K562 (cell line): ENCODE data around the gene SMIM29. TPM values are rescaled to one million over a fixed set of nuclear protein-coding genes. Genes with fewer than 3 reads are reported as not detected.

Experiments
- ATAC-seq: fragments of 200-7000 bp; cut with Tn5 transposase; 3 replicates; pipeline ENCODE4 v1.9.1; 2020; ENCODE audit warnings: moderate library complexity
- BruUV-seq: library from RNA; stranded (reverse); fragments of 400-500 nt; replicated peaks from 2 replicates; lab custom pipeline; 2021; lab: Mats Ljungman, UMichigan
- CTCF ChIA-PET: fragments of 300-600 bp; formaldehyde crosslinking; extraction: SDS; loops from one replicate; lab custom pipeline; 2021; ENCODE audit warnings: low intra/inter-chr PET ratio; lab: Yijun Ruan, JAX
- POLR2A ChIA-PET: fragments of 300-600, 350-650 bp; sonication (Branson Sonifier 250); formaldehyde crosslinking; extraction: SDS; loops from one replicate; lab custom pipeline; 2021; ENCODE audit warnings: antibody characterized with exemption, inconsistent platforms; lab: Yijun Ruan, JAX
- DNase-seq, 4 experiments: peaks; one replicate each; pipeline versions ENCODE4 v3.0.0 to v3.0.0-alpha.2; 2011 to 2018; ENCODE audit warnings: low spot score in 3 of 4, mixed read lengths in 3 of 4; ENCODE audit errors: extremely low read depth in 1 of 4
- FAIRE-seq: peaks from 2 replicates; lab custom pipeline; 2011; peaks lifted over from hg19 to GRCh38; lab: Jason Lieb, UNC
- H2AFZ ChIP-seq: 2 replicates; pipeline ENCODE4 v1.6.0; 2011; ENCODE audit warnings: low read depth, low read length, control low read depth, inconsistent platforms
- H3K27ac ChIP-seq: fragments of 200-600 bp; 3 replicates; pipeline ENCODE4 v1.8.0; 2011; ENCODE audit warnings: low read depth, mild to moderate bottlenecking, control low read depth, inconsistent platforms, low read length, moderate library complexity, mixed read lengths; ENCODE audit errors: extremely low read depth
- H3K27me3 ChIP-seq, 2 experiments: fragments of 300-600 bp in 1 of 2; 2 replicates in 1 of 2; 3 replicates in 1 of 2; pipeline versions ENCODE4 v1.6.0 to v1.8.0; 2011; ENCODE audit warnings: inconsistent platforms in 2 of 2, low read length in 2 of 2, mild to moderate bottlenecking in 1 of 2, mixed read lengths in 1 of 2, moderate library complexity in 1 of 2; ENCODE audit not compliant: control insufficient read depth in 2 of 2, insufficient read depth in 2 of 2
- H3K36me3 ChIP-seq: fragments of 300-600 bp; 3 replicates; pipeline ENCODE4 v1.8.0; 2011; ENCODE audit warnings: mild to moderate bottlenecking, low read length, inconsistent platforms; ENCODE audit not compliant: control insufficient read depth, insufficient read depth
- H3K4me1 ChIP-seq, 2 experiments: fragments of 200-600 bp in 1 of 2; replicated peaks in 1 of 2; 2 replicates in 1 of 2; 3 replicates in 1 of 2; pipeline versions ENCODE4 v1.5.1 to v1.8.0; 2011; ENCODE audit warnings: inconsistent platforms in 2 of 2, low read length in 2 of 2, mild to moderate bottlenecking in 1 of 2, mixed read lengths in 1 of 2, moderate library complexity in 1 of 2; ENCODE audit not compliant: control insufficient read depth in 2 of 2, insufficient read depth in 2 of 2
- H3K4me2 ChIP-seq: 2 replicates; pipeline ENCODE4 v1.6.1; 2011; ENCODE audit warnings: low read length, control low read depth, inconsistent platforms, mixed read lengths; ENCODE audit not compliant: insufficient read depth
- H3K4me3 ChIP-seq: fragments of 200-600 bp; sonication (generic), shearing (Covaris generic); 2 replicates; pipeline ENCODE4 v1.5.1; 2016; ENCODE audit warnings: control low read depth, inconsistent platforms
- H3K79me2 ChIP-seq: fragments of 200-600 bp; 3 replicates; pipeline ENCODE4 v1.8.0; 2011; ENCODE audit warnings: low read length, inconsistent platforms; ENCODE audit not compliant: control insufficient read depth, insufficient read depth
- H3K9ac ChIP-seq, 2 experiments: 2 replicates each; pipeline versions ENCODE4 v1.6.0 to v1.6.1; 2011; ENCODE audit warnings: low read depth in 2 of 2, low read length in 2 of 2, control low read depth in 1 of 2, inconsistent platforms in 1 of 2, mild to moderate bottlenecking in 1 of 2, mixed read lengths in 1 of 2; ENCODE audit not compliant: insufficient read depth in 1 of 2
- H3K9me1 ChIP-seq: one replicate; pipeline ENCODE4 v1.6.0; 2011; ENCODE audit warnings: inconsistent platforms, mild to moderate bottlenecking, low read length, moderate library complexity; ENCODE audit not compliant: control insufficient read depth, insufficient read depth
- H3K9me3 ChIP-seq: replicated peaks from 2 replicates; pipeline ENCODE4 v1.5.1; 2011; ENCODE audit warnings: low read depth, low read length, inconsistent platforms; ENCODE audit not compliant: control insufficient read depth, insufficient read depth
- H4K20me1 ChIP-seq: replicated peaks from 2 replicates; pipeline ENCODE4 v1.6.1; 2011; ENCODE audit warnings: low read length, inconsistent platforms, mixed read lengths; ENCODE audit not compliant: control insufficient read depth, insufficient read depth
- AFF4 ChIP-seq: sonication (generic); formaldehyde crosslinking; IDR thresholded peaks from 2 replicates; pipeline ENCODE4 v1.8.0; 2023; ENCODE audit warnings: mild to moderate bottlenecking, missing genetic modification reagents
- E2F8 ChIP-seq: fragments of 450-650 bp; IDR thresholded peaks from 2 replicates; pipeline ENCODE4 v1.7.1; 2018; ENCODE audit warnings: mild to moderate bottlenecking, low read depth; ENCODE audit not compliant: partially characterized antibody
- GATAD2B ChIP-seq: fragments of 450-650 bp; IDR thresholded peaks from 2 replicates; pipeline ENCODE4 v1.6.1; 2017; ENCODE audit warnings: mild to moderate bottlenecking, borderline replicate concordance
- MEF2A ChIP-seq: IDR thresholded peaks from 2 replicates; pipeline ENCODE4 v1.6.1; 2011; ENCODE audit warnings: low read depth, mild to moderate bottlenecking, low read length, moderate library complexity; ENCODE audit not compliant: control insufficient read depth
- NFIX ChIP-seq: fragments of 250-450 bp; sonication (Bioruptor Pico); IDR thresholded peaks from 2 replicates; pipeline ENCODE4 v1.4.0; 2020; ENCODE audit warnings: low read depth, mild to moderate bottlenecking, moderate library complexity
- SIX5 ChIP-seq, 2 experiments: IDR thresholded peaks; 2 replicates each; pipeline ENCODE4 v1.6.1; 2011; ENCODE audit warnings: low read length in 2 of 2, borderline replicate concordance in 1 of 2, low read depth in 1 of 2, mild to moderate bottlenecking in 1 of 2, moderate library complexity in 1 of 2; ENCODE audit not compliant: insufficient read depth in 1 of 2
- SMARCC2 ChIP-seq: fragments of 450-650 bp; IDR thresholded peaks from 2 replicates; pipeline ENCODE4 v1.6.1; 2017; ENCODE audit warnings: antibody characterized with exemption, moderate library complexity, mild to moderate bottlenecking, low read depth
- SREBF2 ChIP-seq: sonication (generic); formaldehyde crosslinking; IDR thresholded peaks from 2 replicates; pipeline ENCODE4 v1.4.0; 2020; ENCODE audit warnings: mild to moderate bottlenecking, missing genetic modification reagents
- SRF ChIP-seq, 2 experiments: fragments of 250-450, 450-650 bp in 1 of 2; sonication (Bioruptor Pico) in 1 of 2; sonication (generic) in 1 of 2; formaldehyde crosslinking; IDR thresholded peaks; 2 replicates each; pipeline versions ENCODE4 v1.5.0 to v1.5.1; 2020 to 2022; ENCODE audit warnings: mild to moderate bottlenecking in 1 of 2, missing genetic modification reagents in 1 of 2
- ZNF830 ChIP-seq: fragments of 250-450 bp; sonication (Bioruptor Pico); IDR thresholded peaks from 2 replicates; pipeline ENCODE4 v1.5.0; 2021; ENCODE audit warnings: mild to moderate bottlenecking
- WGBS: fragments of 100-300 bp; shearing (Covaris generic); methylation state at CpG from one replicate; pipeline ENCODE4 v1.1.6; 2016; ENCODE audit warnings: low coverage, mixed read lengths; ENCODE audit not compliant: insufficient coverage; ENCODE audit errors: missing lambda C conversion rate; 5-methylcytosine and 5-hydroxymethylcytosine counted together
- in situ Hi-C: fragments of 300-500 bp; cut with MboI; formaldehyde crosslinking; loops from 4 replicates; pipeline ENCODE4 v1.15.0; 2018; ENCODE audit warnings: inconsistent platforms, mixed read lengths
- intact Hi-C: fragments of 100-400 bp; cut with micrococcal nuclease; formaldehyde crosslinking; loops from 2 replicates; pipeline ENCODE4 v1.14.2; 2022
- polyA plus RNA-seq, 8 experiments: library from polyadenylated mRNA; depleted of rRNA in 4 of 8; stranded (reverse) in 5 of 8; unstranded in 3 of 8; fragments of >200 nt; fragmentation: Nextera tagmentation in 2 of 8; fragmentation: Illumina TruSeq in 1 of 8; extraction: Ambion mirVana in 2 of 8; extraction: Trizol in 1 of 8; gene quantifications; 2 replicates each; pipeline versions ENCODE4 v1.2.1 to v1.2.3, GENCODE V29; 2011 to 2014; ENCODE audit warnings: inconsistent platforms in 1 of 8, missing spikeins in 1 of 8
- total RNA-seq, 7 experiments: library from RNA; depleted of rRNA in 6 of 7; stranded (reverse); fragments of >200 nt in 6 of 7; fragmentation: Illumina TruSeq in 2 of 7; extraction: Trizol in 2 of 7; gene quantifications; 2 replicates each; pipeline versions ENCODE4 v1.2.1 to v1.2.3, GENCODE V29; 2011 to 2021; ENCODE audit warnings: low replicate concordance in 1 of 7
- TF ChIP-seq, protein P1 (sequence below): sonication (generic); formaldehyde crosslinking; IDR thresholded peaks from 2 replicates; pipeline ENCODE4 v1.8.0; 2023; ENCODE audit warnings: mild to moderate bottlenecking, missing genetic modification reagents

Gene SMIM29
- total and polyA plus RNA-seq, 9 of the 15 experiments (the other 6 are each of a cell fraction or from before 2014, with no cell fraction given): 6.5 to 36.7 (median 20.9) TPM

DNA sequence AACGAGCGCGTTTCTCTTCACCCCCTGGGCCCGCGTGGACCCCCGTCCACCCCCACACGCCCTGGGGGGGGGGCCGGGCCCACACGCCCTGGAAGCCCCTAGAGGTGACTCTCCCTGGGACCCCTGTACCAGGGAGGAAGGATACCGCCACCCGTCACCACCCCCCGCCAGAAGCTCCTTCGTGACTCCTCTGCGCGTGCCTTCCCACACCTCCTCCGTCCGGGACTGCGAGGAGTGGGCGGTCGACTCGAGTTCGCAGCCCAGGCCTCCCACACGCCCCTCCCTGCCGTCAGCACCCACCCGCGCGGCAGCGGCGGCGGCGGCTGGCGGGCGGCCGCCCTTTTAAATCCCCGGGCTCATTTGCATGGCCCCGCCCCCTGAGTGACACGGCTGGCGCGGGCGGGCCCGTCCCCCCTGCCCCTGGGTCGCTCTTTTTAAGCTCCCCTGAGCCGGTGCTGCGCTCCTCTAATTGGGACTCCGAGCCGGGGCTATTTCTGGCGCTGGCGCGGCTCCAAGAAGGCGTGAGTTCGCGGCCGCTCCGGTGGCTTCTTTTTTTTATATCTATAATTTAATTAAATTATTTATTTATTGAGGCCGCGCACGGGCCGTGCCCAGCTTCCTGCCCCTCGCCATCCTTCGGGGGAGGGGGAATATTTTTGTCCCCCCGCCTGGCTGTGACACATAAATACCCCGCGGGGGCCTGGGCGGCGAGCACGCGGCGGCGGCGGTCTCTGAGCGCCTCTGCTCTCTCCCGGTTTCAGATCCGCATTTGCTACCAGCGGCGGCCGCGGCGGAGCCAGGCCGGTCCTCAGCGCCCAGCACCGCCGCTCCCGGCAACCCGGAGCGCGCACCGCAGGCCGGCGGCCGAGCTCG is 12.1 kb downstream of the SMIM29 start, which contains the start of gene HMGA1:
Gene HMGA1, plus strand, starts transcription at position 431 of the 873 bp plus-strand sequence. CDS start 3,908 bp downstream, outside the sequence.
- peaks cover 57% of the 10 kb centered on the region for H3K79me2 ChIP-seq
- ATAC-seq (peak; percentile 82), DNase-seq (peak; percentile 88 to 98 (median 94)), FAIRE-seq (peak; percentile 11)
- H3K9me3 ChIP-seq: no peaks in the 10 kb centered on the region
- peak within 1 kb of the TSS; percentile 85 for H3K4me3 ChIP-seq
- in situ Hi-C loops: no loop called here
- BruUV-seq: no TSS peak
- H3K36me3 ChIP-seq: peaks cover 38% of the 10 kb centered on the region
- H2AFZ ChIP-seq: peak within 1 kb of the TSS; percentile 40
- CTCF ChIA-PET: interaction anchor here (0.6 to 1.9 kb wide), 3 partner anchors 40 to 903 kb away, joined by 3 to 6 read pairs (median 4); no protein-coding TSS in a partner anchor
- intact Hi-C loops: no loop called here
- under 1% methylated on average over 69 of the region's 91 CpGs for WGBS
- no peaks in the 10 kb centered on the region for H3K27me3 ChIP-seq
- H3K27ac ChIP-seq: peak within 1 kb of the TSS; percentile 98
- peak within 1 kb of the TSS; percentile 97 to 99 for H3K9ac ChIP-seq
- H3K9me1 ChIP-seq: no peaks in the 10 kb centered on the region
- POLR2A ChIA-PET: interaction anchor here (0.5 to 1.8 kb wide), 34 partner anchors 10 to 1141 kb away, joined by 3 to 14 read pairs (median 4); partner anchors contain the start of gene SMIM29
- H4K20me1 ChIP-seq: peaks cover 29% of the 10 kb centered on the region
- H3K4me1 ChIP-seq: peaks cover 44 to 48% of the 10 kb centered on the region in 2 experiments
- peak within 1 kb of the TSS; percentile 88 for H3K4me2 ChIP-seq
- peak; percentile 98 for TF ChIP-seq MEF2A
- TF ChIP-seq SREBF2: no peak
- no peak; the same call in 1 of the 2 replicates for TF ChIP-seq GATAD2B
- TF ChIP-seq E2F8: peak; percentile 14
- TF ChIP-seq SRF (CRISPR knock-in tag; IDR thresholded peaks at IDR 0.05): 0 out of 4 replicates have a peak, but pooled peaks have one; percentile 44 to 60
- 0 out of 2 replicates have a peak, but pooled peaks have one; percentile 5 for TF ChIP-seq SMARCC2
- TF ChIP-seq, protein P1, sequence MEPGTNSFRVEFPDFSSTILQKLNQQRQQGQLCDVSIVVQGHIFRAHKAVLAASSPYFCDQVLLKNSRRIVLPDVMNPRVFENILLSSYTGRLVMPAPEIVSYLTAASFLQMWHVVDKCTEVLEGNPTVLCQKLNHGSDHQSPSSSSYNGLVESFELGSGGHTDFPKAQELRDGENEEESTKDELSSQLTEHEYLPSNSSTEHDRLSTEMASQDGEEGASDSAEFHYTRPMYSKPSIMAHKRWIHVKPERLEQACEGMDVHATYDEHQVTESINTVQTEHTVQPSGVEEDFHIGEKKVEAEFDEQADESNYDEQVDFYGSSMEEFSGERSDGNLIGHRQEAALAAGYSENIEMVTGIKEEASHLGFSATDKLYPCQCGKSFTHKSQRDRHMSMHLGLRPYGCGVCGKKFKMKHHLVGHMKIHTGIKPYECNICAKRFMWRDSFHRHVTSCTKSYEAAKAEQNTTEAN (CRISPR knock-in tag): 0 out of 2 replicates have a peak, but pooled peaks have one; percentile 57
- TF ChIP-seq SIX5 (IDR thresholded peaks at IDR 0.05; ENCODE audit: borderline replicate concordance in 1 of 2, insufficient read depth in 1 of 2, low read depth in 1 of 2, low read length in 2 of 2): no peak
- peak; percentile 91; the same call in 1 of the 2 replicates for TF ChIP-seq ZNF830 (CRISPR knock-in tag)
- peak; percentile 91; the same call in 1 of the 2 replicates for TF ChIP-seq AFF4
- peak; percentile 53; the same call in 1 of the 2 replicates for TF ChIP-seq NFIX
